K562 (cell line): ENCODE results near the gene LRRC8E. TPM values are rescaled to one million over a fixed set of nuclear protein-coding genes. Genes with fewer than 3 reads are reported as not detected.

Experiments used
- CREB3L1 ChIP-seq: fragments of 450-650 bp; IDR thresholded peaks from 2 replicates; pipeline ENCODE4 v1.6.1; 2014; ENCODE audit warnings: low read depth, mild to moderate bottlenecking, moderate library complexity, borderline replicate concordance
- CTCF ChIP-seq, 3 experiments: IDR thresholded peaks in 2 of 3; conservative IDR thresholded peaks in 1 of 3; 2 replicates each; pipeline ENCODE4 v1.5.1; 2011 to 2012; ENCODE audit warnings: low read length in 3 of 3, mild to moderate bottlenecking in 3 of 3, control low read depth in 2 of 3, improper control_type of control experiment in 1 of 3, inconsistent platforms in 1 of 3, low read depth in 1 of 3, mixed read lengths in 1 of 3, moderate library complexity in 1 of 3; ENCODE audit not compliant: insufficient read depth in 2 of 3
- E2F6 ChIP-seq, 2 experiments: IDR thresholded peaks; 2 replicates each; pipeline ENCODE4 v1.6.1; 2011; ENCODE audit warnings: borderline replicate concordance in 1 of 2, control low read depth in 1 of 2, low read depth in 1 of 2, low read length in 1 of 2, mild to moderate bottlenecking in 1 of 2, mixed read lengths in 1 of 2, moderate library complexity in 1 of 2; ENCODE audit not compliant: insufficient read depth in 1 of 2, insufficient read length in 1 of 2, poor library complexity in 1 of 2, severe bottlenecking in 1 of 2; ENCODE audit errors: extremely low read depth in 1 of 2
- polyA plus RNA-seq, 8 experiments: library from polyadenylated mRNA; depleted of rRNA in 4 of 8; stranded (reverse) in 5 of 8; unstranded in 3 of 8; fragments of >200 nt; fragmentation: Nextera tagmentation in 2 of 8; fragmentation: Illumina TruSeq in 1 of 8; extraction: Ambion mirVana in 2 of 8; extraction: Trizol in 1 of 8; gene quantifications; 2 replicates each; pipeline versions ENCODE4 v1.2.1 to v1.2.3, GENCODE V29; 2011 to 2014; ENCODE audit warnings: inconsistent platforms in 1 of 8, missing spikeins in 1 of 8
- total RNA-seq, 7 experiments: library from RNA; depleted of rRNA in 6 of 7; stranded (reverse); fragments of >200 nt in 6 of 7; fragmentation: Illumina TruSeq in 2 of 7; extraction: Trizol in 2 of 7; gene quantifications; 2 replicates each; pipeline versions ENCODE4 v1.2.1 to v1.2.3, GENCODE V29; 2011 to 2021; ENCODE audit warnings: low replicate concordance in 1 of 7

Gene LRRC8E
- total and polyA plus RNA-seq, 9 of the 15 experiments (the other 6 are each of a cell fraction or from before 2014, with no cell fraction given): 0.08 to 5.7 (median 3.5) TPM; not detected in 1

GRCh38 chr19:7925171-7925851 lies 37.0 kb downstream of the LRRC8E start (continued):
- peak; percentile 90 to 98 (median 93) for TF ChIP-seq CTCF (IDR thresholded peaks at IDR 0.05 in 2 of 3, conservative IDR thresholded peaks at IDR 0.05 in 1 of 3; ENCODE audit: insufficient read depth in 2 of 3, low read depth in 1 of 3, low read length in 3 of 3)
- TF ChIP-seq E2F6 (IDR thresholded peaks at IDR 0.05; ENCODE audit: borderline replicate concordance in 1 of 2, extremely low read depth in 1 of 2, insufficient read depth in 1 of 2, insufficient read length in 1 of 2, low read depth in 1 of 2, low read length in 1 of 2, poor library complexity in 1 of 2, severe bottlenecking in 1 of 2): peak; percentile 97 to 98
- peak; percentile 75 for TF ChIP-seq CREB3L1
